ENCODE results near the gene KRT5.

KRT5 gene

DNA sequence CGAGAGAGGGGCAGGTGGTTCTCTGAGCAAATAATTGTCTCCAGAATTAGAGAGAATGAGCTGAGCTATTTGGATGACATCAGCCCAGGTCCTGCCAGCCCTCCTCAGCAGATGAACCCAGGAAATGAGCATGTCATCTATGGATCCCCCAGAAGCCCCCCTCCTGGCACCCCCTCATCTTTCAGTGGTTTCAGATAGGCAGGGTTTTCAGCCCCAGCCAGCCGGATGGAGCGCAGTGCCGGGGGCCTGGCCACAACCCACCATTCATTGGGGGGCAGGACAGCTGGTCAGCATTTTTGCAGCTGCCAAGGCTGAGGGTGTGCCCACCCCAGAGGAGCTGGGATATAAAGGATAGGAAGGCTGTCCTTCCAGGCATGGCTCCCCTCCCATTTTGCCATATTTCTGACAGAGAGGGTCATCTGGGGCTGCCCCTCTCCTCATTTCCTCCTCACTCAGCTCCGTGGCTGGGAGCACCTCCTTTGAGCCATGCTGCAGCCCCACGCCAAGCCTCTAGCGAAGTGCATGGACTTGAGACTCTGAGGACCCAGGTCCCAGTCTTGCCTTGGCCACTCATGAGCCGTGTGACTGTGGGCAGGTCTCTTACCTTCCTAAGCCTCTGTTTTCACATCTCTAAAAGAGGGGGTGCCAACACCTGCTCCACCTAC lies 38.7 kb upstream of the KRT5 start:
- TF ChIP-seq, protein P1, sequence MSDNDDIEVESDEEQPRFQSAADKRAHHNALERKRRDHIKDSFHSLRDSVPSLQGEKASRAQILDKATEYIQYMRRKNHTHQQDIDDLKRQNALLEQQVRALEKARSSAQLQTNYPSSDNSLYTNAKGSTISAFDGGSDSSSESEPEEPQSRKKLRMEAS (IDR thresholded peaks at IDR 0.05) = no peak
- TF ChIP-seq TAF1 (IDR thresholded peaks at IDR 0.05; ENCODE audit: low read depth) = no peak
- no peak for TF ChIP-seq EP300 (IDR thresholded peaks at IDR 0.05; ENCODE audit: borderline replicate concordance)
- no peak for TF ChIP-seq YY1 (IDR thresholded peaks at IDR 0.05; ENCODE audit: low read depth)
- TF ChIP-seq, protein P2, sequence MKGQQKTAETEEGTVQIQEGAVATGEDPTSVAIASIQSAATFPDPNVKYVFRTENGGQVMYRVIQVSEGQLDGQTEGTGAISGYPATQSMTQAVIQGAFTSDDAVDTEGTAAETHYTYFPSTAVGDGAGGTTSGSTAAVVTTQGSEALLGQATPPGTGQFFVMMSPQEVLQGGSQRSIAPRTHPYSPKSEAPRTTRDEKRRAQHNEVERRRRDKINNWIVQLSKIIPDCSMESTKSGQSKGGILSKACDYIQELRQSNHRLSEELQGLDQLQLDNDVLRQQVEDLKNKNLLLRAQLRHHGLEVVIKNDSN (IDR thresholded peaks at IDR 0.05) = no peak
- no peak for TF ChIP-seq NFIC (IDR thresholded peaks at IDR 0.05)
- no peak for TF ChIP-seq TEAD4 (IDR thresholded peaks at IDR 0.05)
- no peak for TF ChIP-seq CREB1 (IDR thresholded peaks at IDR 0.05; ENCODE audit: low read depth)
- TF ChIP-seq ZBTB7A (IDR thresholded peaks at IDR 0.05; ENCODE audit: low read depth) = no peak
- TF ChIP-seq RAD21 (IDR thresholded peaks at IDR 0.05; ENCODE audit: low read depth) = no peak
- no peak for TF ChIP-seq CEBPB (IDR thresholded peaks at IDR 0.05)
- TF ChIP-seq, protein P3, sequence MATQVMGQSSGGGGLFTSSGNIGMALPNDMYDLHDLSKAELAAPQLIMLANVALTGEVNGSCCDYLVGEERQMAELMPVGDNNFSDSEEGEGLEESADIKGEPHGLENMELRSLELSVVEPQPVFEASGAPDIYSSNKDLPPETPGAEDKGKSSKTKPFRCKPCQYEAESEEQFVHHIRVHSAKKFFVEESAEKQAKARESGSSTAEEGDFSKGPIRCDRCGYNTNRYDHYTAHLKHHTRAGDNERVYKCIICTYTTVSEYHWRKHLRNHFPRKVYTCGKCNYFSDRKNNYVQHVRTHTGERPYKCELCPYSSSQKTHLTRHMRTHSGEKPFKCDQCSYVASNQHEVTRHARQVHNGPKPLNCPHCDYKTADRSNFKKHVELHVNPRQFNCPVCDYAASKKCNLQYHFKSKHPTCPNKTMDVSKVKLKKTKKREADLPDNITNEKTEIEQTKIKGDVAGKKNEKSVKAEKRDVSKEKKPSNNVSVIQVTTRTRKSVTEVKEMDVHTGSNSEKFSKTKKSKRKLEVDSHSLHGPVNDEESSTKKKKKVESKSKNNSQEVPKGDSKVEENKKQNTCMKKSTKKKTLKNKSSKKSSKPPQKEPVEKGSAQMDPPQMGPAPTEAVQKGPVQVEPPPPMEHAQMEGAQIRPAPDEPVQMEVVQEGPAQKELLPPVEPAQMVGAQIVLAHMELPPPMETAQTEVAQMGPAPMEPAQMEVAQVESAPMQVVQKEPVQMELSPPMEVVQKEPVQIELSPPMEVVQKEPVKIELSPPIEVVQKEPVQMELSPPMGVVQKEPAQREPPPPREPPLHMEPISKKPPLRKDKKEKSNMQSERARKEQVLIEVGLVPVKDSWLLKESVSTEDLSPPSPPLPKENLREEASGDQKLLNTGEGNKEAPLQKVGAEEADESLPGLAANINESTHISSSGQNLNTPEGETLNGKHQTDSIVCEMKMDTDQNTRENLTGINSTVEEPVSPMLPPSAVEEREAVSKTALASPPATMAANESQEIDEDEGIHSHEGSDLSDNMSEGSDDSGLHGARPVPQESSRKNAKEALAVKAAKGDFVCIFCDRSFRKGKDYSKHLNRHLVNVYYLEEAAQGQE (IDR thresholded peaks at IDR 0.05; ENCODE audit: low read depth) = no peak
- no peak for TF ChIP-seq TCF12 (IDR thresholded peaks at IDR 0.05; ENCODE audit: low read depth)
- no peak for TF ChIP-seq EGR1 (IDR thresholded peaks at IDR 0.05)
- no peak for TF ChIP-seq FOXM1 (IDR thresholded peaks at IDR 0.05; ENCODE audit: borderline replicate concordance, low read depth)

DNA sequence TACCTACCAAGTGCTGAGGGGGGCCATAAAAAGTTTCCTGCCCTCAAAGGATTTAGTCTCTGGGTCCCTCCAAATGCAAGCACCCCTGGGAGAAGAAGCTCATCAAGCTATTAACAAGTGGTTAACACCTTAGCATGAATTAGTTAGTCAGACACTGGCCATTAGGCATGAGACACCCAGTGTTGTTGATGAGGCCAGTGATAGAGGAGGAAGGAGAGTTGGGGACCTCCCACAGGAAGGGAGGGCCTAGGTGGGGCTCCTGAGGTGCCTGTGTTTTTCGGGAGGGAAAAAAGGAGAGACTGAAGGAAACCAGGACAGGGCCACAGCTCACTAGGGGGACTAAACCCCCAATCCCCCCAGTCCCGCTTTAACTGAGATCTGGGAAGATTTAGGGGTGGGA lies 37.3 kb upstream of the KRT5 start:
- TF ChIP-seq TAF1 (IDR thresholded peaks at IDR 0.05; ENCODE audit: low read depth) = no peak
- TF ChIP-seq, protein P2 (IDR thresholded peaks at IDR 0.05) = no peak
- TF ChIP-seq CEBPB (IDR thresholded peaks at IDR 0.05) = no peak
- TF ChIP-seq, protein P1 (IDR thresholded peaks at IDR 0.05) = no peak

DNA sequence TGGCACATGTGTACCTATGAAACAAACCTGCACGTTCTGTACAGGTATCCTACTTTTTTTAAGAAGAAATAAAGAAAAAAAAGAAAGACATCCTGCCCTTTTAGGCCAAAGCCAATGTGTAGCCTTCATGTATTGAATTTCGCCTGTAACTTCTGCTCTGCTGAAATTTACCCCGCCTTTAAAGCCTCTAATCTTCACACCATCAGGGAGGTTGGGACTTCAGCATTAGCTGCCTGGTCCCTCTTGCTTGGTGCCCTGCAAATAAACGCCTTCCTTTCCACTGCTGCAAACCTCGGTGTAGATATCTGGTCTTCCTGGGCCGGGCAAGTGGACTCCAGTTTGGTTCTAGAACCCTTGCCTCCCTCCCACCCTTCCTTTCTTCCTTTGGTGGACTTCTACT lies 35.4 kb upstream of the KRT5 start:
- TF ChIP-seq, protein P3 (IDR thresholded peaks at IDR 0.05; ENCODE audit: low read depth) = no peak
- no peak for TF ChIP-seq EP300 (IDR thresholded peaks at IDR 0.05; ENCODE audit: borderline replicate concordance)
- TF ChIP-seq ZBTB7A (IDR thresholded peaks at IDR 0.05; ENCODE audit: low read depth) = no peak
- TF ChIP-seq FOXM1 (IDR thresholded peaks at IDR 0.05; ENCODE audit: borderline replicate concordance, low read depth) = no peak
- no peak for TF ChIP-seq NFIC (IDR thresholded peaks at IDR 0.05)
- TF ChIP-seq TEAD4 (IDR thresholded peaks at IDR 0.05) = no peak
- no peak for TF ChIP-seq CEBPB (IDR thresholded peaks at IDR 0.05)
- TF ChIP-seq YY1 (IDR thresholded peaks at IDR 0.05; ENCODE audit: low read depth) = no peak
- TF ChIP-seq RAD21 (IDR thresholded peaks at IDR 0.05; ENCODE audit: low read depth) = no peak
- TF ChIP-seq TCF12 (IDR thresholded peaks at IDR 0.05; ENCODE audit: low read depth) = no peak
- TF ChIP-seq, protein P2 (IDR thresholded peaks at IDR 0.05) = no peak
- TF ChIP-seq, protein P1 (IDR thresholded peaks at IDR 0.05) = no peak

DNA sequence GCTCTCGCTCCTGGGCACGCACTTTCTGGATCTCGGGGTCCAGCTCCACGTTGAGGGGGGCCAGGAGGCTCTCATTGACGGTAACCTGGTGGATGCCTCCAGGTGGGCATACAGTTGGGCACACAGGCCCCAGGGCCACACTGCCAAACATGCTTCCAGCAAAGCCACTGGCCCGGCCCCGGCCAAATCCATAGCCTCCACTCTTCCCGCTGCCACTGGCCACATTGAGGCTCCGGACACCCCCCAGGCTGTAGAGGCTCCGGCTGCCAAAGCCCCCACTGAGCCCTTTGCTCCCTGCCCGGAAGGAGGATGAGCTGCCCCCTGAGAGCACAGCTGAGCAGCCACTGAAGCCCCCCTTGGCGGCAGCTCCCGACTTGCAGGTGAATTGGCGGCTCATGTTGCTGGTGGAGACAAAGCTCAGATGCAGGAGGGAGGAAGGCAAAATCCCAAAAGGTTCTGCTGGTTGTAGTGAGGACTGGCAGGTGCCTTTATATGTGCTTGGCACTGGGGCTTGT lies 32.5 kb upstream of the KRT5 start, which contains the start of gene KRT71:
TSS of gene KRT71 (minus strand) at position 465 of the 515 bp plus-strand sequence. CDS start at position 397, 68 bp downstream.
- TF ChIP-seq, protein P1 (IDR thresholded peaks at IDR 0.05) = no peak
- TF ChIP-seq TCF12 (IDR thresholded peaks at IDR 0.05; ENCODE audit: low read depth) (no peak), EP300 (IDR thresholded peaks at IDR 0.05; ENCODE audit: borderline replicate concordance) (no peak), TEAD4 (IDR thresholded peaks at IDR 0.05) (no peak), TAF1 (IDR thresholded peaks at IDR 0.05; ENCODE audit: low read depth) (no peak), NFIC (IDR thresholded peaks at IDR 0.05) (no peak), CEBPB (IDR thresholded peaks at IDR 0.05) (no peak), CREB1 (IDR thresholded peaks at IDR 0.05; ENCODE audit: low read depth) (no peak), RAD21 (IDR thresholded peaks at IDR 0.05; ENCODE audit: low read depth) (no peak), ZBTB7A (IDR thresholded peaks at IDR 0.05; ENCODE audit: low read depth) (no peak), EGR1 (IDR thresholded peaks at IDR 0.05) (no peak), FOXM1 (IDR thresholded peaks at IDR 0.05; ENCODE audit: borderline replicate concordance, low read depth) (no peak), YY1 (IDR thresholded peaks at IDR 0.05; ENCODE audit: low read depth) (no peak)
- TF ChIP-seq, protein P3 (IDR thresholded peaks at IDR 0.05; ENCODE audit: low read depth) = no peak
- TF ChIP-seq, protein P2 (IDR thresholded peaks at IDR 0.05) = no peak

Data from Ishikawa (cell line).